Measurements from ENCODE around the gene DNER.

DNER gene

GRCh38 chr2:229566370-229566769 lies 148.0 kb downstream of the DNER start:
- ChIA-PET POLR2A (ENCODE audit: low non-redundant PET) (no interaction called here), CTCF (interaction anchor here (0.9 kb wide), 1 partner anchor 135 kb away, joined by 3 read pairs; no protein-coding TSS in a partner anchor)
- no peak for DNase-seq (ENCODE audit: low spot score)
- TF ChIP-seq, protein P1, sequence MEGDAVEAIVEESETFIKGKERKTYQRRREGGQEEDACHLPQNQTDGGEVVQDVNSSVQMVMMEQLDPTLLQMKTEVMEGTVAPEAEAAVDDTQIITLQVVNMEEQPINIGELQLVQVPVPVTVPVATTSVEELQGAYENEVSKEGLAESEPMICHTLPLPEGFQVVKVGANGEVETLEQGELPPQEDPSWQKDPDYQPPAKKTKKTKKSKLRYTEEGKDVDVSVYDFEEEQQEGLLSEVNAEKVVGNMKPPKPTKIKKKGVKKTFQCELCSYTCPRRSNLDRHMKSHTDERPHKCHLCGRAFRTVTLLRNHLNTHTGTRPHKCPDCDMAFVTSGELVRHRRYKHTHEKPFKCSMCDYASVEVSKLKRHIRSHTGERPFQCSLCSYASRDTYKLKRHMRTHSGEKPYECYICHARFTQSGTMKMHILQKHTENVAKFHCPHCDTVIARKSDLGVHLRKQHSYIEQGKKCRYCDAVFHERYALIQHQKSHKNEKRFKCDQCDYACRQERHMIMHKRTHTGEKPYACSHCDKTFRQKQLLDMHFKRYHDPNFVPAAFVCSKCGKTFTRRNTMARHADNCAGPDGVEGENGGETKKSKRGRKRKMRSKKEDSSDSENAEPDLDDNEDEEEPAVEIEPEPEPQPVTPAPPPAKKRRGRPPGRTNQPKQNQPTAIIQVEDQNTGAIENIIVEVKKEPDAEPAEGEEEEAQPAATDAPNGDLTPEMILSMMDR (conservative IDR thresholded peaks at IDR 0.05; ENCODE audit: low read depth) = no peak
- no peak overlapping the region for H3K27ac ChIP-seq

DNA sequence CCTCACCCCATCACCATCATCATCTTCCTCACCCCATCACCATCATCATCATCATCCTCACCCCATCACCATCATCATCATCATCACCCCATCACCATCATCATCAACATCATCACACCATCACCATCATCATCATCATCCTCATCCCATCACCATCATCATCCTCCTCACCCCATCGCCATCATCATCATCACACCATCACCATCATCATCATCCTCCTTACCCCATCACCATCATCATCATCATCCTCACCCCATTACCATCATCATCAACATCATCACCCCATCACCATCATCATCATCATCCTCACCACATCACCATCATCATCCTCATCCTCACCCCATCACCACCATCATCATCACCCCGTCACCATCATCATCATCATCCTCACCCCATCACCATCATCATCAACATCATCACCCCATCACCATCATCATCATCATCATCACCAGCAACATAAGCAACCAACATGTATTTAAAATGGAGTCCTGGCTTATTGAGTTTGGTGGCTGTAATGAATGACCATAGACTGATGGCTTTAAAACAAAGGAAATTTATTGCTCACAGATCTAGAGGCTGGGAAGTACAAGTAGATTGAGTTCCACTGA lies 150.0 kb downstream of the DNER start:
- CTCF ChIA-PET = no interaction called here

GRCh38 chr2:229563388-229563787 lies 151.0 kb downstream of the DNER start:
- ChIA-PET POLR2A (ENCODE audit: low non-redundant PET) (no interaction called here), CTCF (no interaction called here)
- no peak overlapping the region for H3K27ac ChIP-seq
- DNase-seq (ENCODE audit: low spot score) = no peak
- TF ChIP-seq, protein P1 (conservative IDR thresholded peaks at IDR 0.05; ENCODE audit: low read depth) = no peak

More for the DNA sequence above, 150.0 kb downstream of the DNER start:
- DNase-seq (ENCODE audit: low spot score) = no peak
- POLR2A ChIA-PET (ENCODE audit: low non-redundant PET) = no interaction called here
- TF ChIP-seq, protein P1 (conservative IDR thresholded peaks at IDR 0.05; ENCODE audit: low read depth) = no peak
- H3K27ac ChIP-seq = no peak overlapping the region

DNA sequence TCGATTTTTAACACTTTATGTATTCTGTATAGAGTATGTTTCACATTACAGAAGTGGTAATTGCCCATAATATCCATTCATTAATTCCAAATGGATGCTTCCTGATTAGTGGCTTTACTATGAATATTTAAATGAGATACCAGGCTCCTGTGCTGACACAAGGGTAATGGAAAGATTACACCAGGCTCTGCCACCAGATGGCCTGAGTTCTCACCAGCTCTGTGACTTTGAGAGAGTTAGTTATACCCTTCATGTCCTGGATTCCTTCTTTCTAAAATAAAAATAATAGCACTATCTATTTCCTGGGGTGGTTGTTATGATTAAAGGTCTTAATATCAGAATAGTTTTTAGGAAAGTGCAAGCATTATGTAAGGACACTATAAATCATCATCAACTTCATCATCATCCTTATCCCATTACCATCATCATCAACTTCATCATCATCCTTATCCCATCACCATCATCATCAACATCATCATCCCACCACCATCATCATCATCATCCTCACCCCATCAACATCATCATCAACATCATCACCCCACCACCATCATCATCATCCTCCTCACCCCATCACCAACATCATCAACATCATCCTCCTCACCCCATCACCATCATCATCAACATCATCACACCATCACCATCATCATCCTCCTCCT lies 151.8 kb downstream of the DNER start:
- no peak overlapping the region for H3K27ac ChIP-seq
- no peak for DNase-seq (ENCODE audit: low spot score)
- ChIA-PET POLR2A (ENCODE audit: low non-redundant PET) (no interaction called here), CTCF (no interaction called here)
- TF ChIP-seq, protein P1 (conservative IDR thresholded peaks at IDR 0.05; ENCODE audit: low read depth) = no peak

DNA sequence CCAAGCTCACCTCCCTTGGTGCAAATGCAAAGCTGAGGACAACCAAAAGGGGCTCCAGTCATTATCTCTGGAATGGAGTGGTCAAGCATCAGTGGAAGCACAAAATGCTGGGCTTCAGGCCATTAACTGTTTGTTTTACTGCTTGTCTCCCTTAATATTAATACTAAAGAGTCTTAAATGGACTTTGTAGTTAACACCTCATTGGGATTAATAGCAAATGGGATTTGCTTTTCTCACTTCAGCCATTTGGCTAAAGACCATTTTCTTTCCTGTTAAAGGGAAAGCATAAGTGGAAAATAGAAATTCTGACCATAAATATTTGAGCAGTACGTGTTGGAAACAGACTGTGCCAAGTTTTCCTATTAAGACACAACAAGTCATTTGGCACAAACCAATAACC lies 154.4 kb downstream of the DNER start:
- DNase-seq (ENCODE audit: low spot score) = no peak

DNA sequence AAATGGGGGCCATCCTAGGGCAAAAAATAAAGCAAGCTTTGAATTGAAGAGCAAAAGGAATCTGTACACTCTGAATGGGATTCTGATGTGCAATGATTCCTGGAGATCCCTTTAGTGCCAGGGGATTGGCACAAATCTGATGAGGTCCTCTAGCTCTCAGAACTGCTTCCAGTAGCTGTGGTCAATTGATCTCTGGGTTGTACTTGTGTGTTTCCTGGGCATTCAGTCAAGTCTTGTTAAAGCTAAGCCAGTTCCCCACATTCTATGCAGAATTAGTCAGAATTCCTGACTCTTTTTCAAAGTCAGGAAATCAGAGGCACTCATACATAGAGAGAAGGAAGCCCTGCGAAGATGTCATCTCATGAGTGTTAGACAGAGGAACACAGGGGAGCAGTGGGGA lies 161.3 kb downstream of the DNER start:
- TF ChIP-seq, protein P1 (conservative IDR thresholded peaks at IDR 0.05; ENCODE audit: low read depth) = no peak
- no peak for DNase-seq (ENCODE audit: low spot score)
- H3K27ac ChIP-seq = no peak overlapping the region
- ChIA-PET CTCF (no interaction called here), POLR2A (ENCODE audit: low non-redundant PET) (no interaction called here)

More for the DNA sequence above, 154.4 kb downstream of the DNER start:
- TF ChIP-seq, protein P1 (conservative IDR thresholded peaks at IDR 0.05; ENCODE audit: low read depth) = no peak
- ChIA-PET POLR2A (ENCODE audit: low non-redundant PET) (no interaction called here), CTCF (no interaction called here)
- no peak overlapping the region for H3K27ac ChIP-seq

Data from RWPE1 (cell line).